HG03095 (cell line): ENCODE results near the gene S100A7.
"Not testable (repeated sequence)": the region's sequence is repeated elsewhere in the genome, so short reads cannot be mapped to it uniquely, and the experiment has no call there.

Experiments
- ATAC-seq: cut with Tn5 transposase; IDR thresholded peaks from one replicate; pipeline ENCODE4 v1.9.1; 2021; ENCODE audit warnings: moderate library complexity; ENCODE audit not compliant: unreplicated experiment

Gene S100A7

DNA sequence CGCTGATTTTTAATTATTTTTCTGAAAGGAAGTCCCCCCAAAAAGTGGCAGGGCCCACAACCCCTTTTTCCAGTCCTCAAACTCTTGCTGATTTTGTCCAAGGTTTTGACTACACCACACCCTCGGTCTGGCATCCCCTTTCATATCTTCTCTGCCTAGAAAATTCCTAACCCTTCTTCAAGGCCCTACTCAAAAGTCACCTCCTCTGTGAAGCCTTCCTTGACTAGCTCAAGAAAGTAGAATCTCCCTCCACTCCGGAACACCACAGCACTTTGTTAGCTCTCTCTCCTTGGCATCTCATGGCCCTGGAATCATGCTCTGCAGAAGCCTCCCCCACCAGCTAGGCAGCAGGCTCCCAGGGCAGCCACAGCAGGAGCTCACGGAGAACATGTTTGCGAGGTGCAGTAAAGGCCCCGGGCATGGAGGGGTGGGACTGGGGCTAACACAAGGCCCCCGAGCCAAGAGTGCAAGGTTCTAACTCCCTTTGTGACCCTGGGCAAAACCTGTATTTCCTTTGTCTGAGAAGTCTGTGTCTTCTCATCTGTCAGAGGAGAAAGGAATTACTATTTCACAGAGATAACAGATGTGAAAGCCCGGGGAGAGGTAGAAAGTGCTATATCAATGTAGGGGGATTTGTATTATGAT lies 17.7 kb upstream of the S100A7 start:
- ATAC-seq, result no peak

DNA sequence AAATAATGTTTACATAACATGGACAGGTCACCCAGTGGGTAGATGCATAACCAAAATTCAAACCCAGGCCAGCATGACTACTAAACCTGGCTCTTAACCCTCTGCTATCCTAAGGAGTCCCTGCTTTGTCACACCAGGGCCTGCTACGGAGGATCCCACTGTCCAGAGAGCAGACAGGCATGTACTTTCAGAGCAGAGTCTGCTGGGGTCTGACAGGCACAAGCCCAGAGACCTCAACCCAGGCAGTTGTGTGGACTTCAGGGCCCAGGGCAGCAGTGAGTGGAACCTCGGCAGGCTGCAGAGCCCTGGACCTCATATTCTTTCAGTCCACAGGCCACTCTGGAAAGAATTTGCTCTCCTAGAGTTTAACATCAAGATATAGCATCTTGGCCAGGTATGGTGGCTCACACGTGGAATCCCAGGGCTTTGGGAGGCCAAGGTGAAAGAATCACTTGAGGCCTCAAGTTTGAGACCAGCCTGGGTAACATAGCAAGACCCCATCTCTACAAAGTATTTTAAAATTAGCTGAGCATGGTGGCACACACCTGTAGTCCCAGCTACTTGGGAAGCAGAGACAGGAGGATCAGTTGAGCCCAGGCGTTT lies 16.1 kb upstream of the S100A7 start:
- ATAC-seq, result no peak

DNA sequence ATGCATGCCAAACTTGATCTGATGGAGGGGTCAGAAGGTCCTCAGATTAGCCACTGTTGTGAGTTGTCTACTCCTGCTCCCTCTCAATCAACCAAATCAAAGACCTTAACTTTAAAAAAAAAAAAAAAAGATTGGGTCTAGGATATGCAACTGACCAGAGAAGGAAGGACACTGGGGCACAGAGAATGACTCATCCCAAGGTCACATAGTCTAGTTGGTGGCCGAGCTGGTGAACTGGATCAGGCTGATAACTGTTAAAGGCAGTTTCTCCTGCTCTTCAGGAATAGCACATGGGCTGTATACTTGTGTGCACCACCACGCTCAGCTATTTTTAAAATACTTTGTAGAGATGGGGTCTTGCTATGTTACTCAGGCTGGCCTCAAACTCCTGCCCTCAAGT lies 14.8 kb upstream of the S100A7 start:
- ATAC-seq, result no peak

DNA sequence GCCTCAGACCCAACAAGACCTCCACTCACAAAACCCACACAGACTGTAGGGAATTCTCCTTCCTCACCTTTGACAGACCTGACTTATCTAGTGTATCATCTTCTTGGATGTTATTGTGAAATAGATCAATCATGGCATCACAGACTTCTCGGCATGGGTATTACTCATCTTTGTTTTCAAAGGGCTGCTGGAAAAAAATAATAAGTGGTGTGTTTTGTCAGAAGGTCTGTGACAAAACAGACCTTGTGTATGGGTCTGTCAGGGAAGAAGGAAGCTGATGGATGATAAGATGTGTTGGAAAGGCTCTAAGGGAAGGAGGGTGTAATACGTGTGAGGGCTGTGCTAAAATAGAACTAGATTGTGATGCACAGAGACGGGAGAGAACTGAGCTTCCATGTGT lies 13.9 kb upstream of the S100A7 start:
- ATAC-seq, result no peak

DNA sequence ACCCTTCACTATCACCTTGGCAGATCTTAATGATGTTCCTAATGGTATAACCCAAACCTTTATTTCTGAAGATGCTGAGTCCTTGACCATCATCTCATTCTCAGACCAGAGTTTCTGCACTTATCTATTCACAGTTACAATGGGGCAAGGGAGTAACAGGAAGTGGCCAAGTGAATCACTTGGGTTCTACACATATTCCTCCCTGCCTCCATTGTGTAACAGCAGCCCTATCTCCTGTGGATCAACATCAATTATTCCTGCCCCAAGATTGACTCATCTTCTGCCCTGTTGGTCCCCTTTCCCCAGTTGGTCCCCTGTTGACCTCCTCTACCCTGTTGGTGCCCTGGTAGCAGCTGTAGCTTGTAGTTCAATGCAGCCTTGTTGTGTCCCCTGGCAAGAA lies 10.3 kb upstream of the S100A7 start:
- no peak for ATAC-seq

DNA sequence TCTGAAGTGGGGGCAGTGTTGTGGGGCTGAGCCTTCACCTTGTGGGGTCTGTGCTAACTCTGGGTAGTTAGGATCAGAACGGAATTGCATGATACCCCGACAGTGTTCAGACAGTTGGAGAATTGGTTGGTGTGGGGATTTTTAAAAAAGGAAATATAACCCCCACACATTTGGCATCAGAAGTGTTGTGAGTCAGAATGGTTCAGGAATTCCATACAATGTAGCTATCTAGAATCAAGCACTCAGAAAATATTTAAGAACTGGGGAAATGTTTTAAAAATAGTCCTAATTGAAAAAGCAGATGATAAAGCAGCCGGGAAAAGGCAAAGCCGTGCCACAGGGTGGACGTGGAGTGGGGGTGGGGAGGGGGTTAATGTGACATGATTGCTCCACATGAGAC lies 6.5 kb upstream of the S100A7 start:
- no peak for ATAC-seq

DNA sequence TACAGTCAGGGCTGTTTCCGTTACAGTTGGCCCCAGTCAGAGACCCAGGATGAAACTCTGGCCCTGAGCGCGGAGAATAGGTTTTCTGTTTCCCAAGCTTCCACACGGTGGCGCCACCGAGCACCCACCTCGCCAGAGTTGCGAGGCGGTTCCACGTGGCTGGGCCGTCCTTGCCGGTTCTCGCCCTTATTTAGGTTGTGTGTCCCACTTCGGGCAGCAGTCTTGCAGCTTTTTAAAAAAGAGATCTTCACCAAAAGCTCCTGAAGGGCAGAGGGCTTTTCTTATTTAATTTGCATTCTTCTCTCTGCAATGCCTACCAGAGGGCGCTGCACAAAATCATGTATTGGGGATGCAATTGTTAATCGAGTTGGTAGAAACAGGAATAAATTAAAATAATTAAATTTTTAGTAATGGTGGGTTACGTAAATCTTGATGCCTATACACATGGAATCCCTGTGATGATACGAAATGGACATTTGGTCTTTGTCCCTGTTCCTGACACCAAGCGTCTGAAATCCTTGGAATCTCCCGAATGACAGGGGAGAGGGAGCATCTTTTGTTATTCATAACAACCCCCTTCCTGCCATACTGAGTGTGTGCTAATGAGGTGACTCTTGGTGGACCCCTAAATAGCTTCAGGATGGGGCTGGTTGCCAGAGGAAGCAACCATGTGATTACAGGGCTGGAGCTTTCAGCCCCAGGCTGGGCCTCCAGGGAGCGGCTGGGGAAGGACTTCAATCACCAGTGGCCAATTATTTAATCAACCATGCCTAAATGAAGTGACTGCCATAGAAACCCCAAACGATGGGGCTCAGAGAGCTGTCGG lies 5.6 kb upstream of the S100A7 start:
- no peak for ATAC-seq

DNA sequence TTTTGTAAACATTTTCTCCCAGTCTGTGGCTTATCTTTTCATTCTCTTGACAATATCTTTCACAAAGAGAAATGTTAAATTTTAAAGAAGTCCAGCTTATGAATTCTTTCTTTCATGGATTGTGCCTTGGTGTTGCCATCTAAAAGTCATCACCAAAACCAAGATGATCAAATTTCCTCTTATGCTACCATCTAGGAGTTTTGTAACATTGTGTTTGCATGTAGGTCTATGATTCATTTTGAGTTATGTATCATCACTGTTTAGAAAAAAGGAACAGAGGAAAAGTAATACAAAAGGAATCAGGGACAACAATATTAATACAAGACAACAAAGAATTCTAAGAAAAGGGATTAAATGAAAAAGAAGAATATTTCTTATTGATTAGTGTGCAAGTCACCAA lies 2.3 kb upstream of the S100A7 start:
- not testable (repeated sequence) for ATAC-seq

DNA sequence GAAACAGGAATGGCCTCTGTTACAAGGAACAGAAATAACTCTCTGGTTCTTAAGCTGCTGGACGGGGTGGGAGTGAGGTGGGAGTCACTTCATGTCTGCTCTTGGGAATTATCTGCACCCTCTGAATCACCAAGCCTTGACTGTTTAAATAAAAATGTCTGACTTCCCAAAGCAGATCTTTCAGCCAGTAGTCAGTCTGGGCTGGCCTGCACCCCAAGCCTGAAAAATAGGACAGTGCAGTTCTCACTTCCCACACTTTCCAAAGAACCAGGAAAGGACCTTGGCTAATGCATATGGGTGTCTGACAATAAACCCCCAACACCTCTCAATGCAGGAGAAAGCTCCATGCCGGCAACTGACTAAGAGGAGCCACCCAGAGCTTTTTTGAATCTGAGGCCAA lies 796 bp downstream of the S100A7 start:
- no peak for ATAC-seq

DNA sequence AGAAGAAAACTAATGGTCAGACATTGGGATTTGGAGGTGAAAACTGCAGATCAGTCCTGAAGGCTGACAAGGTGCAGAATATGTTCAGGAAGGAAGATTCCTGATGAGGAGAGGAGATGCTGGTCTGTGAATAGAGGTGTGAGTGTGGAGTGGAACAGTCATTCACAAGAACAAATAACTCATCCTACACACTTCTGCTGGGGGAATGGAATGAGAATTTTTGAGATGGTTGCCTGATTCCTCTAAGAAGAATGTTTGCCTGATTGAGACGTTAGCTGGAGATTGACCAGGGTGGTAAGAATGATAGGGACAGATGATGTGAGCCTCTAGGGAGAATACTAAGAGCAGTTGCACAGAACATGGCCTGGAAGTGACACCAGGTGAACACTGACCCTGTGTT lies 4.1 kb downstream of the S100A7 start:
- ATAC-seq, result no peak

DNA sequence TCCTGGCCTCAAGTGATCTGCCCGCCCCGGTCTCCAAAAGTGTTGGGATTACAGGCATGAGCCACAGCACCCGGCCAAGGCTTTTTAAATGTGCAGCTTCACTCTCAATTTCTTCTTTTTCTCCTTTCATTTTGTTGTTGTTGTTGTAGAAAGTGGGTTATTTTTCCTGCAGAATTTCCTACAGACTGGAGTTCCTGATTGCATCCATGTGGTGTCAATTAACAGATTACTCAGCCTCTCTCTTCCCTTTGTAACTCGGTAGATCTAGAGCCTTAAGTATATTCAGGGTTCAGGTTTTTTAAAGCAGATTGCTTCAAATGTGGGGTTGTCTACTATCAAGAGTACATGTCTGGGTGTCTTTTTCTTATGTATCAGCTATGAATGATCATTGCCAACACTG lies 11.6 kb downstream of the S100A7 start:
- ATAC-seq, result not testable (repeated sequence)

DNA sequence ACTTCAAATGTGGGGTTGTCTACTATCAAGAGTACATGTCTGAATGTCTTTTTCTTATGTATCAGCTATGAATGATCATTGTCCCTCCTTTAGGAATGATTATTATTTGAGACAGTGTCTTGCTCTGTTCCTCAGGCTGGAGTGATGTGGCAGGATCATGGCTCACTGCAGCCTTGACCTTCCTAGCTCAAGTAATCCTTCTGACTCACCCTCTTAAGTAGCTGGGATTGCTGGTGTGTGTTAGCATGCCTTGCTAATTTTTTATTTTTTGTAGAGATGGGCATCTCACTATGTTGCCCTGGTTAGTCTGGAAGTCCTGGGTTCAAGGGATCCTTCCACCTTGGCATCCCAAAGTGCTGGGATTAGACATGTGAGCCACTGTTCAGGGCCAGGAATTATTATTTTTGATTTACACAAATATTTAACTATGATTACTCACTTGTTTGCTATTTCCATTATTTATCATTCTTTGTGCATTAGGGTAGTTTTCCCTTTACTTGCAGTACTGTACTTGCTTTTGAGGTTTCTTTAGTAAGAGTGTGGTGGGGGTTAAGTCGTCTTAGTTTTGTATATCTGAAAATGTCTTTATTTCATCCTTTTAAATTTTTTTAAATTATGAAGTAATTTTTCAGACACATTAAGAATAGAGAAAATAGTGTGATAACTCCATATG lies 12.8 kb downstream of the S100A7 start:
- ATAC-seq, result no peak

DNA sequence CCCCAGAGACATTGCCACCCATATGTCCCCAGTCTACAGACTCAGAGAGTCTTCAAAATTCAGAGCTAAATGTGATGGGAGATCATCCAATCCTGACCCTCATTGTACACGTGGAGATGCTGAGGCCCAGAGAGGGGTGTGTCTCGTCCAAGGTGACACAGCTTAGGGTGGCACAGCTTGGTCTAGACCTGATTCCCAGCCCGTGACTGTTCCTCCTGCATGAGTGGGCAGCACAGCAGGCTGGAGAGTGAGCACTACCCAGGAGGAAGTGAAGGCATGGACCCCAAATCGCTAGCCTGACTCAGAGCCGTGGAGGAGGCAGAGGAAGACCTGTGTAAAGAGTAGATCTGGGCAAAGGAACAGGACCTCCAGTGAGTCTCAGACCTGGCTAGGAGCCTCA lies 16.4 kb downstream of the S100A7 start:
- ATAC-seq, result no peak

DNA sequence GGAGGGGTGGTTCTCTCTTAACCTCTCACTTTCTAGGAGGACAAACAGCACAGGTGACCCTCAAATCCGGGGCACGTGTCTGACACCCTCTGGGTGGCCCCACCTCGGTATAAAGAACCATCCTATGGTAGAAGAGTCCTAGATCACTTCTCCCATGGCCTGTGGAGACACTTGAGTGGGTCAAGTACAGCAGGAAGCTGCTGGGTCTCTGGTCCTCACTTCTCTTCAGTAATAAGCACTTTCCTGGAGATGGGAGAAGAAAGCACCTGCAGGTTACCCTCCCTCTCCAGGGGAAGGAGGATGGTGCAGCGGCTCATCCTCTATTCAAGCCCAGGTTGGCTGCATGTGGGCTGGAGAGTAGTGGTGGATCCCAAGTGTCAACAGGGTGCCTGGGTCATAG lies 17.0 kb downstream of the S100A7 start:
- ATAC-seq, result no peak

DNA sequence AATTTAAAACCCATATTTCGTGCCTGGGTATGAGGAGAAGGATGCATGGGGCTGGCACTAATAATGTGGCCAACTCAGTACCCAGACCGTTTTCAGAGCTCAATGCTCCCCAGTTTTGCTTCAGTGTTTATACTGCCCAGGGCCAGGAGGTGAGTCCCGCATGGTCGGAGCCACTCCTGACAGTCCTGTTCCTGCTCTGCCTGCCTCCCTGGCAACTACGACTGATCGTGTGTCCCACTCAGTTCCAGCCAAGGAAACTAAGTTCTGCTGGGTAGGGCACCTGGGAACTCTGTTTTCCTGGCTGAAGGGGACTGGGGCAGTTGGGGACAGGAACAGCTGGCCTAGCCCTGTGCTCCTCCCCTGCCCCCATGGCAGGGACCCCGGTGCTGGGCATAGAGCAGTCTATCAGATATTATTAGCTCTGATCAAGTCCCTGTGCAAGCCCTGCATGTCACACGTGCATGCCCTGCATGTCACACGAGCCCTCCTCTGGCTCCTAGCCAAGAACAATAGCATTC lies 19.2 kb downstream of the S100A7 start:
- no peak for ATAC-seq

DNA sequence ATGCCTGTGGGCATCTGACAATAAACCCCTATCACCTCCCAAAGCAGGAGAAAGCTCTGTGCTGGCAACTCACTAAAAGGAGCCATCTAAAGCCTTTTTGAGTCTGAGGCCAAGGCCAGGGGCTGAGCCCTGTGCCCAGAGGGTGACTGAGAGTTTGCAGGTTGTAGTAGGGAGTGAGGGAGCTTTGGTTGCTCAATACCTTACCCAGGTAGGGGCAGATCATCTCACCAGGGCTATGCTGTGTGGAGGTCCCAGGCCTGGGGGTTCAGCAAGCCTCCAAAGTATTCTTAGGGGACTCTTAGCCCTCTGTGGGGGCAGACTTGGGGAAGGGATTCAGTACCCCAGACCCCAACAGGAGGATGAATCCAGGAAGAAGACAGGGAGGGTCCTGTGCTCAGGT lies 21.2 kb downstream of the S100A7 start:
- ATAC-seq, result no peak

DNA sequence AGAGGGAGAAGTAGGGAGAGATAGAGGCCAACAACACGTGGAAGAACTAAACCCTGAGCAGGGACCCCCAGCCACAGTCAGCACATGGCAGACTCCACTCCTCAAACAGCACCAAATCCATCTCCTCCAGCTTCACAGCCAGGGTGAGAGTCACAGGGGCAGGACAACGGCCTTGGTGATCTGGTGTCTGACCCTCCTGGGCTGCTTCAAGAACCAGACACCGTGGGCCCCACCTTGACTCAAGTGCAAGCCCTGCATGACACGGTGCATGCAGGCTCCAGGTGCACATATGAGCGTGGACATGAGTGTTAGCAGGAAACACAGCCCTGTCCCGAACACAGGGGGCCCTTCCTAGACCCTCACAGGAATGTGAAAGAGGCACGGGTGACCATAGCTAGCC lies 21.9 kb downstream of the S100A7 start:
- ATAC-seq, result no peak

DNA sequence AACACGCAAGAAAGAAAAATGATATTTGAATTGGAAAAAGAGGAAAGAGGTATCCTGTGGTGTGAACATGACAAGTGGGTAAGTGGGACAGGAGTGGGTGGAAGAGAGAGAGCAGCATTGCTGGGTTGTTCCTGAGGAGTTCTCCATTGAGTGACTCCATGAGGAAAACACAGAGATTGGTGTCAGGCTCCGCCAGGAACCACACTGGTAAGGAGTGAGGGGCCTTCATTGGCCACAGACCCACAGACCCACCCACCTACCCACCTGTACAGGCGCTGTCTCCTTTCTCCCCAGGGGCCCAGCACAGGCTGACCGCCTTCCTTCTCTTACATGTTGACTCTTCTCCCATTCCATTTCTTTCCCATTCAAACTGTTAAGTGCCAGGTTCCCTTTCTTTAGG lies 23.2 kb downstream of the S100A7 start:
- no peak for ATAC-seq

DNA sequence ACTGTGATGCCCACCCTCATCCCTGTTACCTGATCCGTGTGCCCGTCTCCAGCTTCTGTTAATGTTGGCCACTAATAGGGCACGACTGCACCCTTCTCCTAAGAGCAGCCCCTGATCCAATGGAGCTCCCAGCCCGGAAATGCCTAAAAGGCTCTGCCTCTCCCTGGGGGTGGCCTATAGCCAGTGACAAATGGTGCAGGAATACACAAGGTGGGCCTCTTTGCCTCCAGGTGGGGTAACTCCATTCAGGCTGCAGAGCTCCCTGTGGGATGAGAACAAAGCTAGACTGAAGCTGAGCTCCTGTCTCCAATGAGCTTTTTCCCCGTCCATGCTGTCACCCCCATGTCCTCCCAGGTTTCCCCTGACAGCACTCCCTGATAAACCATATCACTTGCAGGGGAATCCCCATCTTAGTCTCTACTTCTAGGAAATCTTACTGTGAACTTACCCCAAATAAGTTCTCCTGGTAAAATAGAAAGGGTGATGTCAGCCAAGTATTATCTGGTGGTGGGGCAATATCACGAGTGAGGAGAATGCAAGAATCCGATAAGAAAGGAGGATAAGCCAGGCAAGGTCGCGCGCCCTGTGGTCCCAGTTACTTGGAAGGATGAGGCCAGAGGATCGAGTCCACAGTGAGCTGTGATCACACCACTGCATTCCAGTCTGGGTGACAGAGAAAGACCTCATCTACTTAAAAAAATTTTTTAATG lies 25.6 kb downstream of the S100A7 start:
- ATAC-seq, result no peak

DNA sequence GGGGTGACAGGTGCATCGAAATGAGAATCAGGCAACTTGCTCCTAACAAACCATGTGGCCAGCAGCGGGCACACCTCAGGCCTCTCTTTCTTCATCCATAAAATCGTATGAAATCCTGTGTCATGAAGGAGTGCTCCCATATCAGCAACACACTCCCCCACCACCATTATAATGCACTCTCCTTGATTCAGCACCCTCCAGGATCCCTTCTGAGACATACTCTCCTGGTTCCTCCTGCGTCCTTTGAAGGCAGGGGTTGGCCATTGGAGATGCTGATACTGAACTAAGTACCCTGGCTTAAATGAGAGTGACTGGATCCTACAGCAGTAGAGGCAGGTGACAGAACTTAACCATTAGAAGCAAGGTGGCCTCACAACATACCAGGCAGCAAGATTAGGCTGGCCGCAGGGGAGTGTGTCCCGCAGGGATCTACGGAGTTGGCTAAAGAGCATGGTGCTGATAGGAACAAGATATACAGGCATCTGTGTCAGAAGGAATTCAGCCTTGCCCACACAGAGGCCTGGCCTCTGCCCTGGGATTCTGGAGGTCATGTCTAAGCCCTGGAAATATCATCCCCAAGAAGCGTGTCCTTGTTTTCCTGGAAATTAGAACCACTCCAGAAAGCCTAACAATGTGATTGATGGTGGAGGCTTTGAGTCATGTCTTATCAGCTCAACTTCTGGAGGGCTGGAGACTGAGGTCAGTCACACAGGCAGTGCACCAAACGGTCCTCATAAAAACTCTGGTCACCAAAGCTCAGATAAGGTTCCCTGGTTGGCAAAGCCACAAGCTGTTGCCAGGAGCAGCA lies 27.4 kb downstream of the S100A7 start:
- ATAC-seq, result no peak
